Measurements from ENCODE around the gene AGAP2. TPM values are rescaled to one million over a fixed set of nuclear protein-coding genes. Genes with fewer than 3 reads are reported as not detected.

The AGAP2 gene
- total RNA-seq, 1 experiment from 2014 or later, result 0.19 TPM

DNA sequence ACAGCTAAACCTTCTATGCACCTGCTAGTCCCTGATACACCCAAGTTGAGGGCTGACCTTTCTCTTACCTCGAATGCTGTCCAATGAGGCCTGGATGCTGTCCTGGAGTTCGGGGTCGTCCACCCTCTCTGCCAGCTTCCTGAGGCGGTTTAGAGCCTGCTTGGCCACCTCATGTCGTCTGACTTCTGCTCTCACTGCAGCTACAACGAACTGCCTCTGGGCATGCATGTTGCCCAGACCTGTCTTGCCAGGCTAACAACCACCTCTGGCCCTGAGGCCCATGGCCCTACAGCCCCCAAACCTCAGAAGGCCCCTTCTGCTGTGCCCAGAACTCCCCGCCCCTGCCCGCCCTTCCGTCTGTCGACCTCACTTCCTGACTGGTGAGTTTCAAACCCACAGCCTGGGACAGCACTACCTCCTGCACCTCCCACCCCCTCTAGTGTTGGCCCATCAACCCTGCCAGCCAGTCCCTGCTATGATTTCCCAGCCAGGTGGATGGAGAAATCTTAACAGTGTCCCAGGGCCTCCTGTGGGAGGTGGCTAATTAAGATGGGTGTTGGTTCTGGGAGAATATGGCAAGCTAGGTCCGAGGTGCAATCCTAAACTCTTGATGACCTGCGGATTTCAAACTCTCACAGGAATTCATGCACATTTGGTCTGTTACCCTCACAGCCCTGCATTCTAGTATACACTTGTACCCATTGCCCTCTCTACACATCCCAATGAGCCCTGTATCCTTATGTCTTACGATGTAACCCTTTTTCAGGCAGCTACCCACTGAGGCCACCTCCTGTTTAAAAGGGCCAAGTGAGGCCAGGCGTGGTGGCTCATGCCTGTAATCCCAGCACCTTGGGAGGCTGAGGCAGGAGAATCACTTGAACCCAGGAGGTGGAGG, 3.5 kb upstream of the AGAP2 start:
- no TSS peak for BruUV-seq (replicated peaks)
- H3K27ac Mint-ChIP-seq (ENCODE audit: low read depth, unreplicated experiment), result no peak overlapping the region
- no peaks in the 10 kb centered on the region for H3K9me3 Mint-ChIP-seq (ENCODE audit: unreplicated experiment)
- no peak overlapping the region for H3K4me3 Mint-ChIP-seq (ENCODE audit: unreplicated experiment)
- H3K36me3 Mint-ChIP-seq (ENCODE audit: insufficient read depth, unreplicated experiment), result peaks cover 21% of the 10 kb centered on the region
- intact Hi-C loops (cut with micrococcal nuclease), result no loop called here
- ChIA-PET POLR2A (interaction anchor here (0.6 to 1.8 kb wide), 3 partner anchors 16 to 48 kb away, joined by 4 read pairs; no protein-coding TSS in a partner anchor), CTCF (interaction anchor here (0.6 to 1.6 kb wide), 2 partner anchors 9 to 16 kb away, joined by 3 to 11 read pairs; no protein-coding TSS in a partner anchor)
- peaks cover 35% of the 10 kb centered on the region for H3K27me3 Mint-ChIP-seq (ENCODE audit: insufficient read depth, unreplicated experiment)
- peaks cover 12% of the 10 kb centered on the region for H3K4me1 Mint-ChIP-seq (ENCODE audit: insufficient read depth, unreplicated experiment)
- DNase-seq (ENCODE audit: unreplicated experiment), result peak; percentile 37
- TF ChIP-seq, protein P1, sequence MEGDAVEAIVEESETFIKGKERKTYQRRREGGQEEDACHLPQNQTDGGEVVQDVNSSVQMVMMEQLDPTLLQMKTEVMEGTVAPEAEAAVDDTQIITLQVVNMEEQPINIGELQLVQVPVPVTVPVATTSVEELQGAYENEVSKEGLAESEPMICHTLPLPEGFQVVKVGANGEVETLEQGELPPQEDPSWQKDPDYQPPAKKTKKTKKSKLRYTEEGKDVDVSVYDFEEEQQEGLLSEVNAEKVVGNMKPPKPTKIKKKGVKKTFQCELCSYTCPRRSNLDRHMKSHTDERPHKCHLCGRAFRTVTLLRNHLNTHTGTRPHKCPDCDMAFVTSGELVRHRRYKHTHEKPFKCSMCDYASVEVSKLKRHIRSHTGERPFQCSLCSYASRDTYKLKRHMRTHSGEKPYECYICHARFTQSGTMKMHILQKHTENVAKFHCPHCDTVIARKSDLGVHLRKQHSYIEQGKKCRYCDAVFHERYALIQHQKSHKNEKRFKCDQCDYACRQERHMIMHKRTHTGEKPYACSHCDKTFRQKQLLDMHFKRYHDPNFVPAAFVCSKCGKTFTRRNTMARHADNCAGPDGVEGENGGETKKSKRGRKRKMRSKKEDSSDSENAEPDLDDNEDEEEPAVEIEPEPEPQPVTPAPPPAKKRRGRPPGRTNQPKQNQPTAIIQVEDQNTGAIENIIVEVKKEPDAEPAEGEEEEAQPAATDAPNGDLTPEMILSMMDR (IDR thresholded peaks at IDR 0.05; ENCODE audit: unreplicated experiment), result no peak

DNA sequence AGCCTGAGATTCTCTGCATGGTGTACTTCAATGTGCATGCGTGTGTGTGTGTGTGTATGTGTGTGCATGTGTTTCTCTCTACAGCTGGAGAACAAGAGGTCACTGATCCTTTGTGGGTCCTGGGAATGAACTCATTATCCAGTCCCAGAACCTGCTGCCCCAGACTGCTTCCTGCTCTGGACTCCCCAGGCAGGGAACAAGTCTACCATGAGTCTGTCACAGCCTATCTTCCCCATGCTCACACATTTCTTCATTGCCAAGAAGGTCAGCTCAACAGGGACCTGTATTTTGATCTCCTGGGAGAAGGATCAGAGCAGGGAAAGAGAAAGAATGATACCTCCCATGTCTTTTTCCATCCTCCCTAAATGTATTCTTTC, 2.9 kb upstream of the AGAP2 start:
- intact Hi-C loops (cut with micrococcal nuclease), result no loop called here
- no TSS peak for BruUV-seq (replicated peaks)
- no peaks in the 10 kb centered on the region for H3K9me3 Mint-ChIP-seq (ENCODE audit: unreplicated experiment)
- peaks cover 15% of the 10 kb centered on the region for H3K36me3 Mint-ChIP-seq (ENCODE audit: insufficient read depth, unreplicated experiment)
- H3K27me3 Mint-ChIP-seq (ENCODE audit: insufficient read depth, unreplicated experiment), result peaks cover 42% of the 10 kb centered on the region
- TF ChIP-seq, protein P1 (IDR thresholded peaks at IDR 0.05; ENCODE audit: unreplicated experiment), result no peak
- peaks cover 17% of the 10 kb centered on the region for H3K4me1 Mint-ChIP-seq (ENCODE audit: insufficient read depth, unreplicated experiment)
- no peak overlapping the region for H3K4me3 Mint-ChIP-seq (ENCODE audit: unreplicated experiment)
- POLR2A ChIA-PET, result interaction anchor here (1.6 to 1.8 kb wide), 2 partner anchors 15 to 47 kb away, joined by 4 read pairs; no protein-coding TSS in a partner anchor
- CTCF ChIA-PET, result interaction anchor here (0.6 to 1.6 kb wide), 4 partner anchors 10 to 270 kb away, joined by 3 to 11 read pairs (median 4); no protein-coding TSS in a partner anchor
- DNase-seq (ENCODE audit: unreplicated experiment), result no peak
- H3K27ac Mint-ChIP-seq (ENCODE audit: low read depth, unreplicated experiment), result no peak overlapping the region

DNA sequence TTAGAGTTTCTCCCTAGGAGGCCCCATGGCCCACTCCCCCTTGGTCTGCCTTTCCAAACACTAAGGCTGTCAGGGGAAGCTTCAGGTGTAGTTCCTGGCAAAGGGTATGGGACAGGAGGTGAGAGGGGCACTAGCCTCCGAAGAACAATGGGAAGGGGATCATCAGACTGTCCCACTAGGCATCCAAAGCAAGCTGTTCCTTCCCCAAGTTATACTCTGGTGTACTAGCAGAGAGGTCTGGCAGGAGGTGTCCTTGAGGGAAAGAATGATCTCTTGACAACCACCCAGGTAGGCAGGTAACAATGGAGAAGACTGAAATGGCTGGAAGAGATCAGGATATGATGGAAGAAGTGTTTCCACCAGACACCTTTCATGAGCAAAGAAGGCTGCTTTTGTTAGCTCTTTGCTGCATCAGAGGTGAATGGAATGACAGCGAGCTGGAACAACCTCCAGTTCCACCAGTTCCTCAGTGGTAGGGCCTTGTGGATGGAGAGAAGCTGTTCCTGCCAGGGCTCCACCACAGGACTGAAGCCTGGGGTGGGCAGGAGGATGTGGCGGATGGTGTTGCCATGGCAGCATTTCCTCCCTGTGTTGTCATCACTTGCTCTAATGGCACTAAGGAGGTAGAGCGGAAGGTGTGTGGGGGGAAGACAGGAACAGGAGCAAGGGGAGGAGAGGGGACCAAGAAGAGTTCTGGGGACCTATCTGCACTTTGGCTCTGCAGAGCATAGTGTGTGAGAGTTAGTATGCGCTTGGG, 2.3 kb upstream of the AGAP2 start:
- ChIA-PET POLR2A (interaction anchor here (0.6 to 1.8 kb wide), 3 partner anchors 15 to 174 kb away, joined by 4 read pairs; no protein-coding TSS in a partner anchor), CTCF (interaction anchor here (0.6 to 1.6 kb wide), 3 partner anchors 15 to 270 kb away, joined by 3 to 11 read pairs (median 4); no protein-coding TSS in a partner anchor)

More for the DNA sequence above, 2.3 kb upstream of the AGAP2 start:
- TF ChIP-seq, protein P1 (IDR thresholded peaks at IDR 0.05; ENCODE audit: unreplicated experiment), result no peak
- H3K4me1 Mint-ChIP-seq (ENCODE audit: insufficient read depth, unreplicated experiment), result peaks cover 14% of the 10 kb centered on the region
- DNase-seq (ENCODE audit: unreplicated experiment), result no peak
- BruUV-seq (replicated peaks), result no TSS peak
- peaks cover 10% of the 10 kb centered on the region for H3K36me3 Mint-ChIP-seq (ENCODE audit: insufficient read depth, unreplicated experiment)
- no peaks in the 10 kb centered on the region for H3K9me3 Mint-ChIP-seq (ENCODE audit: unreplicated experiment)
- H3K4me3 Mint-ChIP-seq (ENCODE audit: unreplicated experiment), result no peak overlapping the region
- H3K27ac Mint-ChIP-seq (ENCODE audit: low read depth, unreplicated experiment), result no peak overlapping the region
- intact Hi-C loops (cut with micrococcal nuclease), result no loop called here
- H3K27me3 Mint-ChIP-seq (ENCODE audit: insufficient read depth, unreplicated experiment), result peaks cover 47% of the 10 kb centered on the region

Data from MCF 10A (cell line).